Esophagus squamous epithelium (tissue), 5 donors: ENCODE data around the gene TBX15. TPM values are rescaled to one million over a fixed set of nuclear protein-coding genes. Genes with fewer than 3 reads are reported as not detected.
A peak's percentile ranks its signal among the peaks of the same experiment; 100 is the strongest.

Source experiments
- DNase-seq: peaks from one replicate; lab custom pipeline; 2025; lab: John Stamatoyannopoulos, UW
- H3K27ac ChIP-seq, 4 donors: fragments of 200-600 bp; sonication (generic); one replicate each; pipeline ENCODE4 v1.5.1; 2016 to 2019; ENCODE audit warnings: mild to moderate bottlenecking in 1 of 4
- H3K27me3 ChIP-seq, 4 donors: fragments of 200-600 bp; sonication (generic); 1 replicate in 3 of 4; 2 replicates in 1 of 4; pipeline versions ENCODE4 v1.5.1 to v1.6.0; 2017 to 2021; ENCODE audit warnings: antibody characterized with exemption in 1 of 4
- H3K36me3 ChIP-seq, 3 donors: fragments of 200-600 bp; sonication (generic); one replicate each; pipeline ENCODE4 v1.5.1; 2016 to 2019
- H3K4me1 ChIP-seq, 3 donors: fragments of 200-600 bp; sonication (generic); one replicate each; pipeline ENCODE4 v1.5.1; 2017 to 2019
- H3K4me3 ChIP-seq, 4 donors: fragments of 200-600 bp; sonication (generic); 1 replicate in 3 of 4; 2 replicates in 1 of 4; pipeline ENCODE4 v1.5.1; 2016 to 2019; ENCODE audit warnings: mild to moderate bottlenecking in 2 of 4, moderate library complexity in 1 of 4
- H3K9me3 ChIP-seq, 3 donors: fragments of 200-600 bp; sonication (generic); one replicate each; pipeline ENCODE4 v1.5.1; 2016 to 2019
- POLR2A ChIP-seq, 4 donors: fragments of 450-650 bp; IDR thresholded peaks; one replicate each; pipeline ENCODE4 v1.6.1; 2017; ENCODE audit warnings: antibody characterized with exemption in 4 of 4, mild to moderate bottlenecking in 4 of 4, moderate library complexity in 3 of 4
- WGBS, 2 donors: methylation state at CpG; one replicate each; pipeline ENCODE4 v1.1.5; 2018; 5-methylcytosine and 5-hydroxymethylcytosine counted together
- intact Hi-C: fragments of 100-400 bp; cut with DNase I; formaldehyde crosslinking; loops from one replicate; pipeline ENCODE4 v1.15.0; 2022
- total RNA-seq, 4 donors: library from RNA; depleted of rRNA; stranded (reverse); fragments of >200 nt; gene quantifications; one replicate each; pipeline ENCODE4 v1.1.0, GENCODE V29; 2016
- TF ChIP-seq, protein P1 (sequence below), 6 experiments: fragments of 450-650 bp in 4 of 6; fragments of 200-600 bp in 2 of 6; sonication (generic) in 2 of 6; IDR thresholded peaks; one replicate each; pipeline ENCODE4 v1.5.1; 2016 to 2019; ENCODE audit warnings: antibody characterized with exemption in 6 of 6, mild to moderate bottlenecking in 4 of 6, moderate library complexity in 4 of 6
- donor health status: DM: yes; HTN: yes; CAD: no.

TBX15 gene
- total RNA-seq, 4 donors from 2014 or later, result 0.15 to 0.19 TPM; not detected in 2

DNA sequence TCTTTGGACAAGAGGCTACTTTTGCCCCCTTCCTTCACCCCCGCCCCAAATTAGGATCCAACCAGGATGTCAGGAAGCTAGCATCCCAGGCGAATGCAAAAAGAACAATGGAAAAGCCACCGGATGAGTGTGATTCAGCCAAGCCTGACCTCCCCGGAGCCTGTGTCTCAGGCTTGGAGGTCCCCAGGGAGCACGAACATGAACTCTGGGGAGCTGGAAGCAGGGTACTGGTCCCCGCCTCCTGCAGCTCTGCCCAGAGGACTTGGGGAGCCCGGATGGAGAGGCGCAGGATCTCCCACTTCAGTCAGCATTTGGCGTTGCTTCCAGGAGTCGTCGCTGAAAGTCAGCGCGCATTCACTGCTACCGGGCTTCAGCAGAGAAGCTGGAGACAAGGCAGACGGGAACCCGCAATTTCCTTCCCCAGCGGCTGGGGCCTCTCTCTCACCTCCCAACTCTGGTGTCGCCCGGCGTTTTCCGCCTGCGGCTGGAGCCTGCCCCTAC is 1.8 kb upstream of the TBX15 start:
- Histone ChIP-seq H3K4me3 (no peak overlapping the region), H3K36me3 (no peaks in the 10 kb centered on the region), H3K9me3 (peaks cover 0 to 3% (median 0%) of the 10 kb centered on the region in 3 donors), H3K4me1 (peaks cover 12 to 49% (median 18%) of the 10 kb centered on the region in 3 donors), H3K27ac (no peak overlapping the region), H3K27me3 (peaks cover 13 to 100% (median 74%) of the 10 kb centered on the region in 4 donors)
- no peak for DNase-seq
- TF ChIP-seq, protein P1, sequence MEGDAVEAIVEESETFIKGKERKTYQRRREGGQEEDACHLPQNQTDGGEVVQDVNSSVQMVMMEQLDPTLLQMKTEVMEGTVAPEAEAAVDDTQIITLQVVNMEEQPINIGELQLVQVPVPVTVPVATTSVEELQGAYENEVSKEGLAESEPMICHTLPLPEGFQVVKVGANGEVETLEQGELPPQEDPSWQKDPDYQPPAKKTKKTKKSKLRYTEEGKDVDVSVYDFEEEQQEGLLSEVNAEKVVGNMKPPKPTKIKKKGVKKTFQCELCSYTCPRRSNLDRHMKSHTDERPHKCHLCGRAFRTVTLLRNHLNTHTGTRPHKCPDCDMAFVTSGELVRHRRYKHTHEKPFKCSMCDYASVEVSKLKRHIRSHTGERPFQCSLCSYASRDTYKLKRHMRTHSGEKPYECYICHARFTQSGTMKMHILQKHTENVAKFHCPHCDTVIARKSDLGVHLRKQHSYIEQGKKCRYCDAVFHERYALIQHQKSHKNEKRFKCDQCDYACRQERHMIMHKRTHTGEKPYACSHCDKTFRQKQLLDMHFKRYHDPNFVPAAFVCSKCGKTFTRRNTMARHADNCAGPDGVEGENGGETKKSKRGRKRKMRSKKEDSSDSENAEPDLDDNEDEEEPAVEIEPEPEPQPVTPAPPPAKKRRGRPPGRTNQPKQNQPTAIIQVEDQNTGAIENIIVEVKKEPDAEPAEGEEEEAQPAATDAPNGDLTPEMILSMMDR (IDR thresholded peaks at IDR 0.05), result no peak
- no peak for TF ChIP-seq POLR2A (IDR thresholded peaks at IDR 0.05)
- WGBS, 2 donors, result 44 to 50% methylated on average over 15 to 19 of the region's 22 CpGs
- intact Hi-C loops, result no loop called here

GRCh38 chr1:118989006-118989815 is 1.1 kb upstream of the TBX15 start:
- Histone ChIP-seq H3K36me3 (no peaks in the 10 kb centered on the region), H3K4me3 (no peak overlapping the region), H3K4me1 (peaks cover 12 to 56% (median 21%) of the 10 kb centered on the region in 3 donors), H3K27me3 (peaks cover 16 to 100% (median 77%) of the 10 kb centered on the region in 4 donors), H3K9me3 (peaks cover 0 to 3% (median 0%) of the 10 kb centered on the region in 3 donors), H3K27ac (no peak overlapping the region)
- 29 to 30% methylated on average over 24 to 28 of the region's 44 CpGs for WGBS, 2 donors
- TF ChIP-seq, protein P1 (IDR thresholded peaks at IDR 0.05), result no peak
- TF ChIP-seq POLR2A (IDR thresholded peaks at IDR 0.05), result no peak
- intact Hi-C loops, result no loop called here
- DNase-seq, result no peak

DNA sequence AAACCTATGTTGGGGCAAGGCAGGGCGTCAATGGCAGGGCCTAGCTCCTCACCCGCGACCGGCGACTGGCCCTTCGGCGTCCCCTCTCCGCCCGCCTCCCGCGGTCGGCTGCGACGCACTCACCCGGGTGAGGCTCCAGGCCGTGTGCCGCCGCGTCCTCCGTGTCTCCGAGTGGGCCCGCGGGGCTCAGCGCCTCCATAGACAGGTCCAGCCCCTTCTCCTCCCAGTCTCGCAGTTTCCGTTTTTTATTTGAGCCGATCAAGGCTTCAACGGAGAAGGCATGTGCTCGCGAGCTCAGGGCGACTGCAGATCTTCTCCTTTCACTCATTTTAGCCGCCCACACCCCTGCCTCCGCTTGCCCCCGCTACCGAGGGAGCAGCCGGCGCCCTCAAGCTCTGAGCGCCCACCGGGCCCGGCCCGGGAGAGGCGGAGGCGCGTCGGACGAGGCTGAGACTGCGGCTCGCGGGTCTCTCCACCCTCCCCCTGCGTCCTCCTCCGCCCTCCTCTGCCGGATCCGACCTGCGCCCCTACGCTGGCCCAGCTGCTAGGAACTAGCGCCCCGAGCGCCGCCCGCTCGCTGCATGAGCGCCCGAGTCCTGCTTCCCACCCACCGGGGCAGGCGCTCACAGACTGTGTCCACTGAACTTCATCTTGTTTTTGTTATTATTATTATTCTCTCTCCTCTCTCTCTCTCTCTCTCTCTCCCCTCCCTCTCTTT is 516 bp downstream of the TBX15 start:
- Histone ChIP-seq H3K27ac (no peak overlapping the region), H3K36me3 (no peaks in the 10 kb centered on the region), H3K9me3 (peaks cover 0 to 9% (median 0%) of the 10 kb centered on the region in 3 donors), H3K4me3 (peak overlapping the region; percentile 27 to 64 (median 38)), H3K4me1 (peaks cover 12 to 53% (median 23%) of the 10 kb centered on the region in 3 donors), H3K27me3 (peaks cover 26 to 100% (median 81%) of the 10 kb centered on the region in 4 donors)
- WGBS, 2 donors, result 4 to 8% methylated on average over 15 to 50 of the region's 65 CpGs
- intact Hi-C loops, result no loop called here
- no peak for DNase-seq
- TF ChIP-seq POLR2A (IDR thresholded peaks at IDR 0.05), result no peak
- TF ChIP-seq, protein P1 (IDR thresholded peaks at IDR 0.05), result no peak

DNA sequence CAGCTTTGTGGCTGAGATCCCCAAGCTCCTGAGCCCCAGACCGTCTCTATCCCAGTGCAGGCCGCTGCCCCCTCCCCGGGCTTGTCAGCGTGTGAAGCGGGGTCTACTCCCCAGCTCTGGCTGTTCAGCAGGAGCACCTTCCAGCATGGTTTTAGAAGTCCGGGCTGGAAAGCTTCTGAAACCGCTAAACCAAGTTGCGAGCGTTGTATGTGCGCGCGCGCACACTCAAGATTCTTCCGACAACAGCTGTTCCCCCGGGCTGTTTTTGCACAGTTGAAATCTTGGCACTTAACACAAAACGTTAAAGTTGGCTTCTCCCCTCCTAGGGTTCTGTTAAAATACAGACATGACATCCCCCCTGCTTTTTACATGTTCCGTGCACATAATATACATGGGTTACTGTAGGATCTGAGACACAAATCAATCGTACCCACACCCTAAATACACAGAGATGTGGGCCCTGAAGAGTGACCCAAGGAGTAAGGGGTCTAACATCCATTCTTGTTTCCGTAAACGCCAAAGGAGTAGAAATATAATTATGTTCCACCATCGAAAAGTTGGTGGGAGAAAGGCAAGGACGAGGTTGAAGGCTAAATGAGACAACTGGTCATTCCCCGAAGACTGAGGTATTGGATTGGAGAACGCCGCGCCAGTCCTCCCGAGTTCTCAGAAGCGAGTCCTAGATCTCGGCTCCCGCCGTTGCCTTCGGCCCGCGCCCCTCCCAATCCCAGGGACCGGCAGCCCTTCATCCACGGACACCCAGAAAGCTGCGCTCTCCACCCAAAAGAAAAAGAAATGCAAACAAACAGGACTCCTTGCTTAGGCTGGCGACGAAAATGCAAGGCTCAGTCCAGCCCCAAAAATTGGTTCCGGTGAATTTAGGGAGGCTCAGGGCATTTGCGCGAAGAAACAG is 1.3 kb downstream of the TBX15 start:
- Histone ChIP-seq H3K27me3 (peaks cover 27 to 100% (median 76%) of the 10 kb centered on the region in 4 donors), H3K4me1 (peaks cover 12 to 53% (median 23%) of the 10 kb centered on the region in 3 donors), H3K36me3 (no peaks in the 10 kb centered on the region), H3K4me3 (peak overlapping the region; percentile 27 to 64 (median 38)), H3K9me3 (peaks cover 0 to 9% (median 0%) of the 10 kb centered on the region in 3 donors), H3K27ac (no peak overlapping the region)
- DNase-seq, result no peak
- intact Hi-C loops, result no loop called here
- 18 to 24% methylated on average over 37 of the region's 42 CpGs for WGBS, 2 donors
- TF ChIP-seq, protein P1 (IDR thresholded peaks at IDR 0.05), result no peak
- TF ChIP-seq POLR2A (IDR thresholded peaks at IDR 0.05), result no peak
